ENCODE data around the gene WDR18.
A peak's percentile ranks its signal among the peaks of the same experiment; 100 is the strongest.

Gene WDR18

GRCh38 chr19:984165-984967, at the start of gene WDR18:
Gene WDR18 (plus strand): TSS chr19:984345. CDS start chr19:984354, 9 bp downstream.
- peak; percentile 84 to 89 for DNase-seq (ENCODE audit: low read depth in 2 of 2)

GRCh38 chr19:934865-935479, 49.2 kb upstream of the WDR18 start:
- no peak for DNase-seq (ENCODE audit: low read depth in 2 of 2)

GRCh38 chr19:936175-936546, 48.0 kb upstream of the WDR18 start:
- DNase-seq (ENCODE audit: low read depth in 2 of 2), result no peak

GRCh38 chr19:937259-937694, 46.9 kb upstream of the WDR18 start:
- peak; percentile 56 to 60 for DNase-seq (ENCODE audit: low read depth in 2 of 2)

GRCh38 chr19:938233-938923, 45.8 kb upstream of the WDR18 start:
- no peak for DNase-seq (ENCODE audit: low read depth in 2 of 2)

GRCh38 chr19:939439-939838, 44.7 kb upstream of the WDR18 start:
- DNase-seq (ENCODE audit: low read depth in 2 of 2), result no peak

- DNase-seq (ENCODE audit: low read depth in 2 of 2), result no peak
Measured at GRCh38 chr19:939922-940321, 44.2 kb upstream of the WDR18 start.

GRCh38 chr19:940591-941291, 43.4 kb upstream of the WDR18 start:
- peak; percentile 34 to 65 for DNase-seq (ENCODE audit: low read depth in 2 of 2)

- no peak for DNase-seq (ENCODE audit: low read depth in 2 of 2)
Measured at GRCh38 chr19:941292-942132, 42.6 kb upstream of the WDR18 start.

- DNase-seq (ENCODE audit: low read depth in 2 of 2), result no peak
Measured at GRCh38 chr19:942133-942645, 42.0 kb upstream of the WDR18 start.

GRCh38 chr19:943551-944170, 40.5 kb upstream of the WDR18 start:
- no peak for DNase-seq (ENCODE audit: low read depth in 2 of 2)

- no peak for DNase-seq (ENCODE audit: low read depth in 2 of 2)
Measured at GRCh38 chr19:944171-944567, 40.0 kb upstream of the WDR18 start.

- DNase-seq (ENCODE audit: low read depth in 2 of 2), result no peak
Measured at GRCh38 chr19:944663-945241, 39.4 kb upstream of the WDR18 start.

- DNase-seq (ENCODE audit: low read depth in 2 of 2), result no peak
Measured at GRCh38 chr19:945401-946252, 38.5 kb upstream of the WDR18 start.

GRCh38 chr19:947090-947706, 36.9 kb upstream of the WDR18 start:
- no peak for DNase-seq (ENCODE audit: low read depth in 2 of 2)

GRCh38 chr19:947707-948539, 36.2 kb upstream of the WDR18 start:
- DNase-seq (ENCODE audit: low read depth in 2 of 2), result no peak

- DNase-seq (ENCODE audit: low read depth in 2 of 2), result no peak
Measured at GRCh38 chr19:948842-949496, 35.2 kb upstream of the WDR18 start.

Data from stimulated activated CD8-positive, alpha-beta memory T cell treated with anti-CD3 and anti-CD28 coated beads, Interleukin-7, amount 100 ng/mL, for 4 hours (primary cell).